AG09309 (cell line): ENCODE results near the gene URB1.

Source experiments
- DNase-seq: peaks from one replicate; pipeline ENCODE4 v3.0.0-alpha.2; 2010; ENCODE audit warnings: low read depth
- H3K4me3 ChIP-seq: 2 replicates; pipeline ENCODE4 v1.5.1; 2011; ENCODE audit warnings: mild to moderate bottlenecking, low read depth, low read length, moderate library complexity; ENCODE audit not compliant: control insufficient read depth
- CTCF ChIP-seq: IDR thresholded peaks from 2 replicates; pipeline ENCODE4 v1.5.1; 2011; ENCODE audit warnings: mild to moderate bottlenecking, low read depth, low read length, inconsistent platforms; ENCODE audit not compliant: insufficient read depth, control insufficient read depth; ENCODE audit errors: missing control alignments

The URB1 gene

DNA sequence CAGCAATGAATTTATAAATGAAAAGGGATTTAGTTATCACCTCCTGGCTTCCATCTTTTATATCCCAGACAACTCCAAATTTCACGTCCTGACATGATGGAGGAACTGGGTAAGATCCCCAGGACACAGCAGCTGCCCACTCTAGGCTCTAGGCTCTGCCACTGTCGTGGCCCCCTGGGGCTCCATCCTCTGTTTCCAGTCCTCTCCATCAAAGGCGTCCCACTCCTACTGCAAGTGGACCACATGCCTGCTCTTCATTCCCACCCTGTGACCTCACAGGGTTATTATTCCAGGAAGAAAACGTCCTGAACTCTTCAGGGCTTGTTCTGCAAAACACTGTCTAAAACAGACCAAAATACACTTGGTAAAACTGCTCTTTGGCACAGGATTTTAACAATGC, 11.9 kb downstream of the URB1 start:
- H3K4me3 ChIP-seq: no peak overlapping the region
- TF ChIP-seq CTCF: no peak
- no peak for DNase-seq

DNA sequence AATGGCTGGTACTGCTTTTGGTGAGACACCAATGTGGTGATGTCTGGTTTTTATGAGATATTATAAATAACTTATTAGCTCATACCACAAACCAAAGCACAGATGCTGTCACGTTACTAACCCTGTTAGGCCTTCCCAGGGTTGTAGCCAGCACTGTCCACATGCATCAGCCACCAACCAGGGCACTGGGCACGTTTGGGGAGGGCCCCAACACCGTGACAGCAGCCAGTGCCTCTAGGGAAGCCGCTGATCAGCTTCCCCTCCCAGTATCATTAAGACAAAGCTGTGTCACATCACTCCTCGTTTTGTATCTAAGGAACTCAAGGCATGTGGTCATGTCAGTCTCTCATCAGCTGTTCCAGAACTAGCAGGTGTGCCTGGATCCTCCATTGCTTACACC, 13.9 kb downstream of the URB1 start:
- H3K4me3 ChIP-seq: no peak overlapping the region
- TF ChIP-seq CTCF: no peak
- DNase-seq: peak; percentile 71

GRCh38 chr21:32377991-32378390, 14.8 kb downstream of the URB1 start:
- DNase-seq: no peak
- no peak for TF ChIP-seq CTCF

GRCh38 chr21:32377506-32377905, 15.3 kb downstream of the URB1 start:
- TF ChIP-seq CTCF: no peak
- no peak overlapping the region for H3K4me3 ChIP-seq
- no peak for DNase-seq

More at GRCh38 chr21:32377991-32378390, 14.8 kb downstream of the URB1 start:
- no peak overlapping the region for H3K4me3 ChIP-seq

- no peak for TF ChIP-seq CTCF
- DNase-seq: no peak
- no peak overlapping the region for H3K4me3 ChIP-seq
Measured at GRCh38 chr21:32372755-32373154, 20.1 kb downstream of the URB1 start.

DNA sequence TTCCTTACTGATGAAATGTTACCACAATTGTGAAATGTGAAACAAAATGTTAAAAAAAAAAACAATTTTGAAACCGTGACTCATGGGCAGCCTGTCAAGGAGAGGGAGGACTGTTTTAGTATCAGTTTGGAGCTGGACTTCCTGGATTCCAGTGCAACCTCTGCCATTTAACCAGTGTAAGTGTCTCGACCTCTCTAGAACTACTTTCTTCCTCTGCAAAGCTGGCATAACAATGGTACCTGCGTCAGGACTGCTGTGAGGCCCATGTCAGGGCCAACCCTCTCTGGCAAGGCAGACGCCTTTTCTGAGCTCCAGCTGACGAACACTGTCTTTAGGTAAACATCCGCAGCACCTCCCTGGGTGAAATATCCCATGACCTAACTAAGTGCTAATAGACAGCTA, 20.9 kb downstream of the URB1 start:
- DNase-seq: peak; percentile 75
- H3K4me3 ChIP-seq: no peak overlapping the region
- no peak for TF ChIP-seq CTCF
